Tibial nerve (tissue), 4 donors: ENCODE measurements around the gene GALNT10. TPM values are rescaled to one million over a fixed set of nuclear protein-coding genes. Genes with fewer than 3 reads are reported as not detected.

Experiments used
- DNase-seq, 2 donors: peaks; one replicate each; pipeline ENCODE4 v3.0.0-alpha.2; 2019; ENCODE audit warnings: low spot score in 2 of 2
- H3K27ac ChIP-seq, 4 donors: fragments of 200-600 bp; sonication (generic) in 3 of 4; one replicate each; pipeline ENCODE4 v1.5.1; 2017 to 2019; ENCODE audit warnings: mild to moderate bottlenecking in 1 of 4
- H3K27me3 ChIP-seq, 2 donors: fragments of 200-600 bp; sonication (generic) in 1 of 2; one replicate each; pipeline versions ENCODE4 v1.5.1 to v1.6.0; 2017 to 2019
- H3K36me3 ChIP-seq, 3 donors: fragments of 200-600 bp; sonication (generic); one replicate each; pipeline ENCODE4 v1.5.1; 2018 to 2019
- H3K4me1 ChIP-seq, 4 donors: fragments of 200-600 bp; sonication (generic) in 3 of 4; one replicate each; pipeline ENCODE4 v1.5.1; 2017 to 2019
- H3K4me3 ChIP-seq, 4 donors: fragments of 200-600 bp; sonication (generic) in 3 of 4; one replicate each; pipeline ENCODE4 v1.5.1; 2017 to 2019; ENCODE audit warnings: mild to moderate bottlenecking in 1 of 4, moderate library complexity in 1 of 4
- H3K9me3 ChIP-seq, 4 donors: fragments of 200-600 bp; sonication (generic) in 3 of 4; one replicate each; pipeline ENCODE4 v1.5.1; 2017 to 2019
- CTCF ChIP-seq, 5 experiments: fragments of 200-600 bp in 3 of 5; fragments of 450-650 bp in 2 of 5; sonication (generic) in 3 of 5; IDR thresholded peaks; one replicate each; pipeline ENCODE4 v1.5.1; 2016 to 2019; ENCODE audit warnings: antibody characterized with exemption in 5 of 5, mild to moderate bottlenecking in 3 of 5, moderate library complexity in 2 of 5
- EP300 ChIP-seq, 2 donors: sonication (generic); formaldehyde crosslinking; IDR thresholded peaks; one replicate each; pipeline ENCODE4 v1.6.1; 2017; ENCODE audit warnings: antibody characterized with exemption in 2 of 2, mild to moderate bottlenecking in 1 of 2
- POLR2A ChIP-seq, 2 donors: fragments of 450-650 bp; IDR thresholded peaks; one replicate each; pipeline ENCODE4 v1.6.1; 2017; ENCODE audit warnings: antibody characterized with exemption in 2 of 2, mild to moderate bottlenecking in 2 of 2, moderate library complexity in 2 of 2
- WGBS, 2 donors: methylation state at CpG; one replicate each; pipeline ENCODE4 v1.1.5; 2018; 5-methylcytosine and 5-hydroxymethylcytosine counted together
- total RNA-seq, 4 donors: library from RNA; depleted of rRNA; stranded (reverse); fragments of >200 nt; gene quantifications; one replicate each; pipeline ENCODE4 v1.1.0, GENCODE V29; 2016

Gene GALNT10
- total RNA-seq, 4 donors from 2014 or later, result 24.1 to 41.2 (median 26.7) TPM

GRCh38 chr5:154242964-154243376, 52.4 kb downstream of the GALNT10 start:
- DNase-seq, result no peak
- no peaks in the 10 kb centered on the region for H3K27me3 ChIP-seq
- H3K9me3 ChIP-seq, result no peaks in the 10 kb centered on the region
- 0 to 37% methylated on average over 1 of the region's 1 CpG for WGBS, 2 donors
- H3K27ac ChIP-seq, result no peak overlapping the region
- peaks cover 0 to 29% (median 5%) of the 10 kb centered on the region in 4 donors for H3K4me1 ChIP-seq
- no peaks in the 10 kb centered on the region for H3K36me3 ChIP-seq
- no peak for TF ChIP-seq EP300 (IDR thresholded peaks at IDR 0.05)
- no peak for TF ChIP-seq CTCF (IDR thresholded peaks at IDR 0.05)
- TF ChIP-seq POLR2A (IDR thresholded peaks at IDR 0.05), result no peak
- no peak overlapping the region for H3K4me3 ChIP-seq

GRCh38 chr5:154243736-154244135, 53.2 kb downstream of the GALNT10 start:
- peaks cover 0 to 22% (median 2%) of the 10 kb centered on the region in 4 donors for H3K4me1 ChIP-seq
- no peak for TF ChIP-seq EP300 (IDR thresholded peaks at IDR 0.05)
- no peak for DNase-seq
- H3K9me3 ChIP-seq, result no peaks in the 10 kb centered on the region
- no peaks in the 10 kb centered on the region for H3K27me3 ChIP-seq
- no peak overlapping the region for H3K4me3 ChIP-seq
- no peak overlapping the region for H3K27ac ChIP-seq
- no peaks in the 10 kb centered on the region for H3K36me3 ChIP-seq
- WGBS, 2 donors, result 85 to 87% methylated on average over 2 of the region's 2 CpGs

GRCh38 chr5:154244476-154244875, 53.9 kb downstream of the GALNT10 start:
- Histone ChIP-seq H3K27ac (no peak overlapping the region), H3K4me3 (no peak overlapping the region), H3K27me3 (no peaks in the 10 kb centered on the region), H3K9me3 (no peaks in the 10 kb centered on the region), H3K4me1 (peaks cover 0 to 15% (median 0%) of the 10 kb centered on the region in 4 donors), H3K36me3 (no peaks in the 10 kb centered on the region)
- 81 to 85% methylated on average over 3 of the region's 3 CpGs for WGBS, 2 donors
- no peak for DNase-seq
- TF ChIP-seq POLR2A (IDR thresholded peaks at IDR 0.05), result no peak
- TF ChIP-seq CTCF (IDR thresholded peaks at IDR 0.05), result no peak
- no peak for TF ChIP-seq EP300 (IDR thresholded peaks at IDR 0.05)

- TF ChIP-seq CTCF (IDR thresholded peaks at IDR 0.05), result no peak
- no peak for TF ChIP-seq EP300 (IDR thresholded peaks at IDR 0.05)
- TF ChIP-seq POLR2A (IDR thresholded peaks at IDR 0.05), result no peak
- Histone ChIP-seq H3K4me3 (no peak overlapping the region), H3K9me3 (peaks cover 0 to 4% (median 0%) of the 10 kb centered on the region in 4 donors), H3K36me3 (no peaks in the 10 kb centered on the region), H3K27ac (no peak overlapping the region), H3K27me3 (no peaks in the 10 kb centered on the region), H3K4me1 (no peaks in the 10 kb centered on the region)
- WGBS, 2 donors, result 96 to 98% methylated on average over 2 of the region's 2 CpGs
- no peak for DNase-seq
These were observed 58.2 kb downstream of the GALNT10 start for GRCh38 chr5:154248691-154249090.

GRCh38 chr5:154249826-154250225, 59.3 kb downstream of the GALNT10 start:
- Histone ChIP-seq H3K4me3 (no peak overlapping the region), H3K36me3 (no peaks in the 10 kb centered on the region), H3K4me1 (no peaks in the 10 kb centered on the region), H3K27me3 (no peaks in the 10 kb centered on the region), H3K27ac (no peak overlapping the region), H3K9me3 (peaks cover 0 to 4% (median 0%) of the 10 kb centered on the region in 4 donors)
- no peak for TF ChIP-seq CTCF (IDR thresholded peaks at IDR 0.05)
- no peak for TF ChIP-seq POLR2A (IDR thresholded peaks at IDR 0.05)
- TF ChIP-seq EP300 (IDR thresholded peaks at IDR 0.05), result no peak
- no peak for DNase-seq
- WGBS, 2 donors, result 18 to 39% methylated on average over 3 of the region's 3 CpGs

GRCh38 chr5:154251529-154251928, 61.0 kb downstream of the GALNT10 start:
- no peaks in the 10 kb centered on the region for H3K36me3 ChIP-seq
- DNase-seq, result no peak
- H3K4me1 ChIP-seq, result no peaks in the 10 kb centered on the region
- no peaks in the 10 kb centered on the region for H3K27me3 ChIP-seq
- H3K27ac ChIP-seq, result no peak overlapping the region
- peaks cover 0 to 4% (median 0%) of the 10 kb centered on the region in 4 donors for H3K9me3 ChIP-seq
- TF ChIP-seq POLR2A (IDR thresholded peaks at IDR 0.05) (no peak), EP300 (IDR thresholded peaks at IDR 0.05) (no peak), CTCF (IDR thresholded peaks at IDR 0.05) (no peak)
- no peak overlapping the region for H3K4me3 ChIP-seq
